Measurements from ENCODE around the gene C12orf57.
A peak's percentile ranks its signal among the peaks of the same experiment; 100 is the strongest.

Gene C12orf57

DNA sequence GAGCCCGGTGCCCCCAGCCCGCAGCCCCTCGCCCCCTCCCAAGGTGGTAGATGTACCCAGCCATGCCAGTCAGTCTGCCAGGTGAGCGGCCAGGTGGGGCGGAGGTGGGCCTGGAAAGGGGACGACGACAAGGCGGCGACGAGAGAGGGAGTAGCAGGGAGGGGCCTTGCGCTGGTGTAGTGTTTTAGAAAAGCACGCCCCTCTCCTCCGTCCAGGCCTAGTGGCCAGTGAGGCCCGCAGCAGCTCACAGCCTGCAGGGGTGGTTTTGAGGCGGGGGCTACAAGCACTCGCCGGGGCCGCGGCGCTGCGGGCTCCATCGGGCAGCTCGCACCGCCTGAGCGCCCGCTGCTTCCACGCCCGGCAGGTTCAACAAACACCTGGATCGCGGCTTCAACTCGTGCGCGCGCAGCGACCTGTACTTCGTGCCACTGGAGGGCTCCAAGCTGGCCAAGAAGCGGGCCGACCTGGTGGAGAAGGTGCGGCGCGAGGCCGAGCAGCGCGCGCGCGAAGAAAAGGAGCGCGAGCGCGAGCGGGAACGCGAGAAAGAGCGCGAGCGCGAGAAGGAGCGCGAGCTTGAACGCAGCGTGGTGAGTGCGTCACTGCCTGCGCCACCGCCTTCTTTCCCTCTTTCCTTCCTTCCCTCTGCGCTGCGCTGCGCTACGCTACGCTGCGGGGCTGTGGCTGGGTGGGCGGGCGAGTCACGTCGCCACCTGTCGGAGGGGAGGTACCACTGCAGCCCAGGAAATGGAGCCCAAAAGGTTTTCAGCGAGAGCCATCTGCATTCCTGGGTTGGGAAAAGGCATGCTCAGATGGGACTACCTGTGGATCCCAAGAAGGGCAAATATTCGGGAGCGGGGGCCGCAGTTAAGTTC, 6.1 kb upstream of the C12orf57 start:
- intact Hi-C loops (cut with micrococcal nuclease): loop anchor here (2.0 to 5.0 kb wide), 2 partner anchors 13 to 70 kb away; partner anchors contain the start of gene TPI1
- Mint-ChIP-seq H3K27me3 (peaks cover 2% of the 10 kb centered on the region), H3K4me1 (ENCODE audit: low read depth) (peaks cover 65% of the 10 kb centered on the region), H3K9me3 (no peaks in the 10 kb centered on the region), H3K27ac (peak overlapping the region; percentile 87), H3K36me3 (ENCODE audit: low read depth) (peaks cover 63% of the 10 kb centered on the region), H3K4me3 (peak overlapping the region; percentile 79)

GRCh38 chr12:6938353-6939190, 5.2 kb upstream of the C12orf57 start:
- Mint-ChIP-seq H3K9me3 (no peaks in the 10 kb centered on the region), H3K27ac (peak overlapping the region; percentile 87), H3K27me3 (peaks cover 2% of the 10 kb centered on the region), H3K4me3 (peak overlapping the region; percentile 79), H3K4me1 (ENCODE audit: low read depth) (peaks cover 70% of the 10 kb centered on the region), H3K36me3 (ENCODE audit: low read depth) (peaks cover 62% of the 10 kb centered on the region)
- intact Hi-C loops (cut with micrococcal nuclease): loop anchor here (2.0 to 5.0 kb wide), 2 partner anchors 14 to 71 kb away; partner anchors contain the start of gene TPI1

- H3K27ac Mint-ChIP-seq: peak overlapping the region; percentile 87
- peaks cover 2% of the 10 kb centered on the region for H3K27me3 Mint-ChIP-seq
- H3K9me3 Mint-ChIP-seq: no peaks in the 10 kb centered on the region
- H3K36me3 Mint-ChIP-seq (ENCODE audit: low read depth): peaks cover 56% of the 10 kb centered on the region
- no peak overlapping the region for H3K4me3 Mint-ChIP-seq
- H3K4me1 Mint-ChIP-seq (ENCODE audit: low read depth): peaks cover 70% of the 10 kb centered on the region
- intact Hi-C loops (cut with micrococcal nuclease): loop anchor here (2.0 to 5.0 kb wide), 2 partner anchors 14 to 72 kb away; partner anchors contain the start of gene TPI1
Measured at GRCh38 chr12:6939191-6939540, 4.7 kb upstream of the C12orf57 start.

DNA sequence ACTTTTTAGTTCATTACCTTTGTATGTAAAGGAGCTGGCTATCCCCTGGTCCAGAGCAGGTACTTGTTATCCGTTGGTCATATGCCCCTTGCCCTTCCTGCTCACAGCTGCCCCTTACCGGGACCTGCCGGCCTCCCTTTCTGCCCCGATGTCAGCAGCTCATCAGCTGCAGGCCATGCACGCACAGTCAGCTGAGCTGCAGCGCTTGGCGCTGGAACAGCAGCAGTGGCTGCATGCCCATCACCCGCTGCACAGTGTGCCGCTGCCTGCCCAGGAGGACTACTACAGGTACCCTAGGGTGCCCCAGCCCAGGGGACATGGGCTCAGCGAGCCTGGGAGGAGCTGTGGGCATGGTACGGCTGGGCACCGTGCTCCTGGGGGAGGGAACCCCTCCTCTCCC, 2.6 kb upstream of the C12orf57 start:
- Mint-ChIP-seq H3K4me3 (no peak overlapping the region), H3K27ac (no peak overlapping the region)

DNA sequence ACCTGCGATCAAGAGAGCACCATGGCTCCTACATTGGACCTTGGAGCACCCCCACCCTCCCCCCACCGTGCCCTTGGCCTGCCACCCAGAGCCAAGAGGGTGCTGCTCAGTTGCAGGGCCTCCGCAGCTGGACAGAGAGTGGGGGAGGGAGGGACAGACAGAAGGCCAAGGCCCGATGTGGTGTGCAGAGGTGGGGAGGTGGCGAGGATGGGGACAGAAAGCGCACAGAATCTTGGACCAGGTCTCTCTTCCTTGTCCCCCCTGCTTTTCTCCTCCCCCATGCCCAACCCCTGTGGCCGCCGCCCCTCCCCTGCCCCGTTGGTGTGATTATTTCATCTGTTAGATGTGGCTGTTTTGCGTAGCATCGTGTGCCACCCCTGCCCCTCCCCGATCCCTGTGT, 2.0 kb upstream of the C12orf57 start:
- intact Hi-C loops (cut with micrococcal nuclease): loop anchor here (5.0 kb wide), 1 partner anchor 171 kb away; no protein-coding TSS in a partner anchor

More for the DNA sequence above, 2.6 kb upstream of the C12orf57 start:
- Mint-ChIP-seq H3K9me3 (no peaks in the 10 kb centered on the region), H3K36me3 (ENCODE audit: low read depth) (peaks cover 35% of the 10 kb centered on the region), H3K4me1 (ENCODE audit: low read depth) (peaks cover 64% of the 10 kb centered on the region), H3K27me3 (no peaks in the 10 kb centered on the region)
- intact Hi-C loops (cut with micrococcal nuclease): loop anchor here (5.0 kb wide), 1 partner anchor 171 kb away; no protein-coding TSS in a partner anchor

GRCh38 chr12:6942331-6942665, 1.5 kb upstream of the C12orf57 start:
- H3K27ac Mint-ChIP-seq: peak overlapping the region; percentile 99
- no peaks in the 10 kb centered on the region for H3K9me3 Mint-ChIP-seq
- no peak overlapping the region for H3K4me3 Mint-ChIP-seq
- H3K4me1 Mint-ChIP-seq (ENCODE audit: low read depth): peaks cover 65% of the 10 kb centered on the region
- H3K27me3 Mint-ChIP-seq: no peaks in the 10 kb centered on the region
- H3K36me3 Mint-ChIP-seq (ENCODE audit: low read depth): peaks cover 27% of the 10 kb centered on the region
- intact Hi-C loops (cut with micrococcal nuclease): loop anchor here (5.0 kb wide), 1 partner anchor 170 kb away; no protein-coding TSS in a partner anchor

More for the DNA sequence above, 2.0 kb upstream of the C12orf57 start:
- peak overlapping the region; percentile 99 for H3K27ac Mint-ChIP-seq
- no peaks in the 10 kb centered on the region for H3K9me3 Mint-ChIP-seq
- peaks cover 30% of the 10 kb centered on the region for H3K36me3 Mint-ChIP-seq (ENCODE audit: low read depth)
- no peaks in the 10 kb centered on the region for H3K27me3 Mint-ChIP-seq
- H3K4me3 Mint-ChIP-seq: no peak overlapping the region
- H3K4me1 Mint-ChIP-seq (ENCODE audit: low read depth): peaks cover 64% of the 10 kb centered on the region

DNA sequence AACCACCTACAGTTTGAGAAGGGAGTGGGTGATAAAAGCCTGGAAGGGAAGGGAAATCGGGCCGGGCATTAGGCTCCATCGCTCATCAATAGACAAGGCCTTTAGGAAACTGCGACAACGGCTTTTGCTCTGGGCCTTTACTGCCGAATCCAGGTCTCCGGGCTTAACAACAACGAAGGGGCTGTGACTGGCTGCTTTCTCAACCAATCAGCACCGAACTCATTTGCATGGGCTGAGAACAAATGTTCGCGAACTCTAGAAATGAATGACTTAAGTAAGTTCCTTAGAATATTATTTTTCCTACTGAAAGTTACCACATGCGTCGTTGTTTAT, 467 bp upstream of the C12orf57 start:
- intact Hi-C loops (cut with micrococcal nuclease): loop anchor here (5.0 kb wide), 1 partner anchor 169 kb away; no protein-coding TSS in a partner anchor
- Mint-ChIP-seq H3K27me3 (no peaks in the 10 kb centered on the region), H3K36me3 (ENCODE audit: low read depth) (peaks cover 27% of the 10 kb centered on the region), H3K4me1 (ENCODE audit: low read depth) (peaks cover 70% of the 10 kb centered on the region), H3K27ac (peak overlapping the region; percentile 99), H3K9me3 (no peaks in the 10 kb centered on the region), H3K4me3 (peak overlapping the region; percentile 70)

- Mint-ChIP-seq H3K36me3 (ENCODE audit: low read depth) (peaks cover 20% of the 10 kb centered on the region), H3K4me1 (ENCODE audit: low read depth) (peaks cover 73% of the 10 kb centered on the region), H3K9me3 (no peaks in the 10 kb centered on the region), H3K27me3 (no peaks in the 10 kb centered on the region), H3K4me3 (peak overlapping the region; percentile 70), H3K27ac (peak overlapping the region; percentile 99)
- intact Hi-C loops (cut with micrococcal nuclease): loop anchor here (1.0 to 5.0 kb wide), 3 partner anchors 17 to 168 kb away; no protein-coding TSS in a partner anchor
Measured at GRCh38 chr12:6944381-6945186, 762 bp downstream of the C12orf57 start.

DNA sequence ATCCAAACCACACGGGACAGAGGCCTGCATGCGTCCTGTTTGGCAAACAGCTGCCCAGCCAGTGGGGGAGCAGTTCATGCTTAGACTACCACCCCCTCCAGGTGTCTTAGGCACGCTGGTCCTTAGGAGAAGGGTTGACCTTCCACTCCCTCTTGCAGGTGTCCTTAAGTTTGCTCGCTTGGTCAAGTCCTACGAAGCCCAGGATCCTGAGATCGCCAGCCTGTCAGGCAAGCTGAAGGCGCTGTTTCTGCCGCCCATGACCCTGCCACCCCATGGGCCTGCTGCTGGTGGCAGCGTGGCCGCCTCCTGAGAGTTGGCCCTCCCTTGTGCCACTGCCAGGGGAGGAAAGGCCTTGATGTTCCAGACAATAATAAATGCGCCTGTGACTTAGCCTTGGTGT, 1.8 kb downstream of the C12orf57 start:
- H3K27me3 Mint-ChIP-seq: no peaks in the 10 kb centered on the region
- peaks cover 80% of the 10 kb centered on the region for H3K4me1 Mint-ChIP-seq (ENCODE audit: low read depth)
- no peak overlapping the region for H3K4me3 Mint-ChIP-seq
- peak overlapping the region; percentile 81 for H3K27ac Mint-ChIP-seq
- H3K36me3 Mint-ChIP-seq (ENCODE audit: low read depth): peaks cover 11% of the 10 kb centered on the region
- intact Hi-C loops (cut with micrococcal nuclease): no loop called here
- H3K9me3 Mint-ChIP-seq: no peaks in the 10 kb centered on the region

- H3K27ac Mint-ChIP-seq: peak overlapping the region; percentile 81
- H3K4me1 Mint-ChIP-seq (ENCODE audit: low read depth): peaks cover 84% of the 10 kb centered on the region
- no peaks in the 10 kb centered on the region for H3K27me3 Mint-ChIP-seq
- peaks cover 5% of the 10 kb centered on the region for H3K36me3 Mint-ChIP-seq (ENCODE audit: low read depth)
- no peaks in the 10 kb centered on the region for H3K9me3 Mint-ChIP-seq
- intact Hi-C loops (cut with micrococcal nuclease): no loop called here
- peak overlapping the region; percentile 68 for H3K4me3 Mint-ChIP-seq
Measured at GRCh38 chr12:6946033-6946919, 2.5 kb downstream of the C12orf57 start.

DNA sequence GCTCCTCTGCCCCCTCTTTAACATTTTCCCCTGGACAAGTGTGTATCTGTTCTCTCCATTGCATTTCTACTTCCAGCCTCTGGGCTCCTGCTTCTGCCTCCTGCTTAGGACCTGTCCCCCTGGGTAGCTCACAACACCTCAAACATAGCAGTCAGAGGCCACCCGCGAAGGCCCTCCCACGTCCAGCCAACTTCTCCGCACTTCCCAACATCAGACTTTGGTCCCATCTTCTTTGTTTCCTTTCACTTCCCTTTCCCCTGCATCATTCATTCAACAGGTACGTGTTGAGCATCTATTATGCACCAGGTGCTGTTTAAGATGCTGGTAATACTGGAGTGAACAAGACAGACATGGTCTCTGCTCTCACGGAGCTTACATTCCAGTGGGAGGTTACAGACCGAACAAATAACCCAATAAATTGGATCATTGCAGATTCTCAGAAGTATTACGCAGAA, 3.1 kb downstream of the C12orf57 start:
- intact Hi-C loops (cut with micrococcal nuclease): no loop called here
- H3K36me3 Mint-ChIP-seq (ENCODE audit: low read depth): peaks cover 7% of the 10 kb centered on the region
- peak overlapping the region; percentile 81 for H3K27ac Mint-ChIP-seq
- H3K9me3 Mint-ChIP-seq: no peaks in the 10 kb centered on the region
- peaks cover 84% of the 10 kb centered on the region for H3K4me1 Mint-ChIP-seq (ENCODE audit: low read depth)
- no peaks in the 10 kb centered on the region for H3K27me3 Mint-ChIP-seq
- H3K4me3 Mint-ChIP-seq: peak overlapping the region; percentile 68

DNA sequence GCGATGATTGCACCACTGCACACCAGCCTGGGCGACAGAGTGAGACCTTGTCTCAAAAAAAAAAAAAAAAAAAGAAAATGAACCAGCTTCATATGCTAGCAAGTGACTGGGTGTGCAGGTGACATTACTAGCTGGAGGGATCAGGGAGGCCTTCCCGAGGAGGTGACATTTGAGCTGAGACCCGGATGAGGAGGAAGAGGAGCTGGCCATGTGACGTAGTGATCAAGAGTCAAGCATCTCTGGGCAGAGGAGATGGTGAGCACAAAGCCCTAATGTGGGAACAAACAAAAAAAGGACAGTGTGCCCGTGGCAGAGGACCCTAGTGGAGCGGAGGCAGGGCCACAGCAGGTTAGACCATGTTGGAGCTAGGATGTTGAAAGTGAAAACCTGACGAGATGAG, 3.8 kb downstream of the C12orf57 start:
- Mint-ChIP-seq H3K36me3 (ENCODE audit: low read depth) (peaks cover 13% of the 10 kb centered on the region), H3K4me3 (no peak overlapping the region), H3K4me1 (ENCODE audit: low read depth) (peaks cover 77% of the 10 kb centered on the region), H3K9me3 (no peaks in the 10 kb centered on the region), H3K27ac (peak overlapping the region; percentile 12), H3K27me3 (no peaks in the 10 kb centered on the region)
- intact Hi-C loops (cut with micrococcal nuclease): no loop called here
